Measurements from ENCODE around the gene PSAP.
"Not testable (repeated sequence)": the region's sequence is repeated elsewhere in the genome, so short reads cannot be mapped to it uniquely, and the experiment has no call there.

GRCh38 chr10:71898346-71898745 is 47.3 kb upstream of the PSAP start:
- TF ChIP-seq EZH2 (IDR thresholded peaks at IDR 0.05; ENCODE audit: borderline replicate concordance, insufficient read depth, low read length, poor library complexity, severe bottlenecking); TAF1 (IDR thresholded peaks at IDR 0.05; ENCODE audit: low read depth); MXI1 (conservative IDR thresholded peaks at IDR 0.05; ENCODE audit: poor library complexity, severe bottlenecking); CTCF (IDR thresholded peaks at IDR 0.05; ENCODE audit: poor library complexity, severe bottlenecking); POLR2AphosphoS5 (IDR thresholded peaks at IDR 0.05); RAD21 (conservative IDR thresholded peaks at IDR 0.05): not testable (repeated sequence)

Data from neural cell (in vitro differentiated cells).